HepG2 (cell line): ENCODE data around the gene MMRN1. TPM values are rescaled to one million over a fixed set of nuclear protein-coding genes. Genes with fewer than 3 reads are reported as not detected.

Source experiments
- ATAC-seq: fragments of 200-7000 bp; cut with Tn5 transposase; 3 replicates; pipeline ENCODE4 v1.9.1; 2020; ENCODE audit warnings: mild to moderate bottlenecking, moderate library complexity
- BruUV-seq: library from RNA; stranded (reverse); fragments of 400-500 nt; replicated peaks from 2 replicates; lab custom pipeline; 2021; lab: Mats Ljungman, UMichigan
- CTCF ChIA-PET: fragments of 300-600 bp; formaldehyde crosslinking; extraction: SDS; loops from one replicate; lab custom pipeline; 2021; ENCODE audit warnings: low total read pairs, inconsistent platforms, low intra/inter-chr PET ratio; lab: Yijun Ruan, JAX
- POLR2A ChIA-PET: fragments of 350-600 bp; sonication (Branson Sonifier 250); formaldehyde crosslinking; loops from one replicate; lab custom pipeline; 2020; ENCODE audit warnings: antibody characterized with exemption, inconsistent platforms; lab: Yijun Ruan, JAX
- DNase-seq: peaks from one replicate; pipeline ENCODE4 v3.0.0-alpha.2; 2015; ENCODE audit warnings: low spot score
- FAIRE-seq: peaks from 3 replicates; lab custom pipeline; 2011; peaks lifted over from hg19 to GRCh38; lab: Jason Lieb, UNC
- H2AFZ ChIP-seq: one replicate; pipeline ENCODE4 v1.6.1; 2011; ENCODE audit warnings: low read length, inconsistent platforms
- H3K27ac ChIP-seq: fragments of 300-600 bp; 3 replicates; pipeline ENCODE4 v1.8.0; 2011; ENCODE audit warnings: mixed run types, mild to moderate bottlenecking, mixed read lengths, low read length, inconsistent platforms; ENCODE audit not compliant: insufficient read depth; ENCODE audit errors: extremely low read length
- H3K27me3 ChIP-seq, 2 experiments: fragments of 200-600 bp in 1 of 2; 2 replicates in 1 of 2; 3 replicates in 1 of 2; pipeline versions ENCODE4 v1.6.0 to v1.8.0; 2011; ENCODE audit warnings: low read length in 2 of 2, mild to moderate bottlenecking in 2 of 2, moderate library complexity in 2 of 2, inconsistent platforms in 1 of 2; ENCODE audit not compliant: insufficient read depth in 2 of 2, control insufficient read depth in 1 of 2
- H3K36me3 ChIP-seq, 2 experiments: fragments of 200-600 bp in 1 of 2; replicated peaks in 1 of 2; 2 replicates in 1 of 2; 3 replicates in 1 of 2; pipeline versions ENCODE4 v1.5.1 to v1.8.0; 2011; ENCODE audit warnings: low read length in 2 of 2, inconsistent platforms in 1 of 2; ENCODE audit not compliant: insufficient read depth in 2 of 2, control insufficient read depth in 1 of 2
- H3K4me1 ChIP-seq: 2 replicates; pipeline ENCODE4 v1.5.1; 2012; ENCODE audit warnings: low read length, inconsistent platforms; ENCODE audit not compliant: insufficient read depth
- H3K4me2 ChIP-seq: 2 replicates; pipeline ENCODE4 v1.6.0; 2011; ENCODE audit warnings: low read depth, low read length, inconsistent platforms
- H3K4me3 ChIP-seq, 3 experiments: fragments of 200-600 bp in 1 of 3; sonication (generic), shearing (Covaris generic) in 1 of 3; replicated peaks in 1 of 3; 2 replicates each; pipeline ENCODE4 v1.5.1; 2011 to 2016; ENCODE audit warnings: low read length in 3 of 3, inconsistent platforms in 2 of 3, low read depth in 2 of 3, mild to moderate bottlenecking in 2 of 3, control low read depth in 1 of 3, mixed read lengths in 1 of 3; ENCODE audit not compliant: insufficient read depth in 1 of 3
- H3K79me2 ChIP-seq: one replicate; pipeline ENCODE4 v1.6.1; 2011; ENCODE audit warnings: low read length, inconsistent platforms; ENCODE audit not compliant: insufficient read depth
- H3K9ac ChIP-seq: 2 replicates; pipeline ENCODE4 v1.6.0; 2011; ENCODE audit warnings: mild to moderate bottlenecking, low read depth, low read length, inconsistent platforms; ENCODE audit not compliant: insufficient read depth
- H3K9me3 ChIP-seq: 2 replicates; pipeline ENCODE4 v1.5.1; 2012; ENCODE audit warnings: mild to moderate bottlenecking, low read length
- H4K20me1 ChIP-seq: 2 replicates; pipeline ENCODE4 v1.6.0; 2011; ENCODE audit warnings: inconsistent platforms, mild to moderate bottlenecking, low read length, moderate library complexity; ENCODE audit not compliant: insufficient read depth
- CSRNP2 ChIP-seq: sonication (generic); formaldehyde crosslinking; conservative IDR thresholded peaks from 2 replicates; pipeline ENCODE4 v1.8.0; 2022; ENCODE audit warnings: low read depth, missing genetic modification reagents
- ELF4 ChIP-seq: sonication (generic); formaldehyde crosslinking; IDR thresholded peaks from 2 replicates; pipeline ENCODE4 v1.5.0; 2020; ENCODE audit warnings: missing genetic modification reagents, mild to moderate bottlenecking, moderate library complexity, borderline replicate concordance
- ERF ChIP-seq: IDR thresholded peaks from 2 replicates; pipeline ENCODE4 v1.6.1; 2018; ENCODE audit warnings: missing biosample characterization, missing genetic modification reagents
- GMEB2 ChIP-seq: IDR thresholded peaks from 2 replicates; pipeline ENCODE4 v1.6.1; 2016; ENCODE audit warnings: missing biosample characterization, missing genetic modification reagents, low read depth
- MLX ChIP-seq: IDR thresholded peaks from 2 replicates; pipeline ENCODE4 v1.6.1; 2016
- NFE2 ChIP-seq: sonication (generic); formaldehyde crosslinking; IDR thresholded peaks from 2 replicates; pipeline ENCODE4 v1.4.0; 2020; ENCODE audit warnings: missing genetic modification reagents
- SRSF1 ChIP-seq: fragments of 200-400 bp; formaldehyde crosslinking; optimal IDR thresholded peaks from 2 replicates; pipeline ENCODE3; 2017; ENCODE audit warnings: mild to moderate bottlenecking, low read depth, low read length, moderate library complexity
- ZNF256 ChIP-seq: sonication (generic); formaldehyde crosslinking; conservative IDR thresholded peaks from 2 replicates; pipeline ENCODE4 v1.4.0; 2020; ENCODE audit warnings: missing genetic modification reagents
- ZNF430 ChIP-seq: sonication (generic); formaldehyde crosslinking; IDR thresholded peaks from 2 replicates; pipeline ENCODE4 v1.9.0; 2021; ENCODE audit warnings: mild to moderate bottlenecking, missing genetic modification reagents
- ZNF513 ChIP-seq: sonication (generic); formaldehyde crosslinking; conservative IDR thresholded peaks from 2 replicates; pipeline ENCODE4 v1.5.0; 2020; ENCODE audit warnings: missing genetic modification reagents
- ZNF558 ChIP-seq: sonication (generic); formaldehyde crosslinking; IDR thresholded peaks from 2 replicates; pipeline ENCODE4 v1.9.0; 2022; ENCODE audit warnings: mild to moderate bottlenecking, missing genetic modification reagents, borderline replicate concordance
- ZNF737 ChIP-seq: sonication (generic); formaldehyde crosslinking; IDR thresholded peaks from 2 replicates; pipeline ENCODE4 v1.5.0; 2020; ENCODE audit warnings: missing genetic modification reagents, mild to moderate bottlenecking, borderline replicate concordance
- WGBS: methylation state at CpG from one replicate; pipeline ENCODE4 v1.1.6; 2017; ENCODE audit warnings: low lambda C conversion rate; 5-methylcytosine and 5-hydroxymethylcytosine counted together
- in situ Hi-C: cut with HindIII; loops from 2 replicates; pipeline ENCODE4 v1.10.0; 2017; ENCODE audit warnings: low pct_unique_long_range_greater_than_20kb; ENCODE audit not compliant: extremely low pct_ligation_motif_present
- intact Hi-C: fragments of 100-400 bp; cut with micrococcal nuclease; formaldehyde crosslinking; loops from one replicate; pipeline ENCODE4 v1.10.0; 2022; ENCODE audit not compliant: unreplicated experiment
- polyA plus RNA-seq, 8 experiments: library from polyadenylated mRNA; depleted of rRNA in 3 of 8; stranded (reverse) in 7 of 8; unstranded in 1 of 8; fragments of >200 nt; fragmentation: Illumina TruSeq in 4 of 8; extraction: Trizol in 4 of 8; gene quantifications; 2 replicates each; pipeline versions ENCODE4 v1.2.1 to v1.2.3, GENCODE V29; 2011 to 2016; ENCODE audit warnings: low read depth in 4 of 8, missing spikeins in 1 of 8, mixed read lengths in 1 of 8; ENCODE audit not compliant: insufficient read depth in 1 of 8
- total RNA-seq, 5 experiments: library from RNA; depleted of rRNA; stranded (reverse); fragments of >200 nt; fragmentation: Illumina TruSeq; extraction: Trizol; gene quantifications; 2 replicates each; pipeline ENCODE4 v1.2.3, GENCODE V29; 2016; ENCODE audit warnings: low read depth in 1 of 5
- TF ChIP-seq, protein P1 (sequence below): sonication (generic); formaldehyde crosslinking; IDR thresholded peaks from 2 replicates; pipeline ENCODE4 v1.4.0; 2020; ENCODE audit warnings: missing genetic modification reagents

Gene MMRN1
- total and polyA plus RNA-seq, 2 of the 13 experiments (the other 11 are each of a cell fraction or from before 2014, with no cell fraction given), result not detected

DNA sequence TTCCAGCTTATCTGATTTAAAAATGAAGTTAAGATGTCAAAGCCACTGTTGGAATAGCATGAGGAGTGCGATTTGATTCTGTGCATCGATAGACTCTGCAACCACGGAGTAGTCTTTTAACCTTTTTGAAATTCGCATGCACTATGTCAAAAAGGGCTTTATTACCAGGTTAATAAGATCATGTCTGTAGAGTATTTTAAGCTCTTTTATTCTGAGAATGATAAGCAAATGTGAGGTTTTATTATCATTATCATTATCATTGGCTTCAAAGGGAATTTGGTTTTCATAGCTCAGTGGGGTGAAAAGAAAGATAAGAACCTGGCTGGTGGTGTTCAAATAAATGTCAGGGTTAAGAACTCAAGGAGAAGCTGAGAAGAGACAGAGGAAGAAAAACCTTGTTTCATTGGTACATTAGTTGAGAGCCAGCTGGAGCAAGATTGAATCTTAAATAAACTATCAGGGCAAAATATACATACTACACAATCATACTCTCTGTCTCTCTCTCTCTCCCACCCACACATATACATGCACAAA lies 102.6 kb downstream of the MMRN1 start:
- no peaks in the 10 kb centered on the region for H3K27me3 ChIP-seq
- CTCF ChIA-PET, result no interaction called here
- H2AFZ ChIP-seq, result no peak overlapping the region
- no peaks in the 10 kb centered on the region for H4K20me1 ChIP-seq
- no peak overlapping the region for H3K27ac ChIP-seq
- no peaks in the 10 kb centered on the region for H3K9me3 ChIP-seq
- H3K4me2 ChIP-seq, result no peak overlapping the region
- no peak for FAIRE-seq
- no peaks in the 10 kb centered on the region for H3K79me2 ChIP-seq
- intact Hi-C loops (no loop called here), in situ Hi-C loops (no loop called here)
- 83% methylated on average over 4 of the region's 4 CpGs for WGBS
- DNase-seq, result no peak
- ATAC-seq, result no peak
- H3K4me3 ChIP-seq, result no peak overlapping the region
- no TSS peak for BruUV-seq
- H3K36me3 ChIP-seq, result no peaks in the 10 kb centered on the region
- POLR2A ChIA-PET, result no interaction called here
- H3K4me1 ChIP-seq, result peaks cover 34% of the 10 kb centered on the region
- no peak overlapping the region for H3K9ac ChIP-seq
- TF ChIP-seq ZNF737 (CRISPR knock-in tag) (no peak), ZNF513 (CRISPR knock-in tag) (no peak), GMEB2 (CRISPR knock-in tag) (no peak), ERF (CRISPR knock-in tag) (no peak), MLX (CRISPR knock-in tag) (no peak), ELF4 (no peak), CSRNP2 (CRISPR knock-in tag) (no peak), ZNF256 (no peak), SRSF1 (no peak), NFE2 (CRISPR knock-in tag) (no peak), ZNF430 (CRISPR knock-in tag) (no peak), ZNF558 (CRISPR knock-in tag) (no peak)
- TF ChIP-seq, protein P1, sequence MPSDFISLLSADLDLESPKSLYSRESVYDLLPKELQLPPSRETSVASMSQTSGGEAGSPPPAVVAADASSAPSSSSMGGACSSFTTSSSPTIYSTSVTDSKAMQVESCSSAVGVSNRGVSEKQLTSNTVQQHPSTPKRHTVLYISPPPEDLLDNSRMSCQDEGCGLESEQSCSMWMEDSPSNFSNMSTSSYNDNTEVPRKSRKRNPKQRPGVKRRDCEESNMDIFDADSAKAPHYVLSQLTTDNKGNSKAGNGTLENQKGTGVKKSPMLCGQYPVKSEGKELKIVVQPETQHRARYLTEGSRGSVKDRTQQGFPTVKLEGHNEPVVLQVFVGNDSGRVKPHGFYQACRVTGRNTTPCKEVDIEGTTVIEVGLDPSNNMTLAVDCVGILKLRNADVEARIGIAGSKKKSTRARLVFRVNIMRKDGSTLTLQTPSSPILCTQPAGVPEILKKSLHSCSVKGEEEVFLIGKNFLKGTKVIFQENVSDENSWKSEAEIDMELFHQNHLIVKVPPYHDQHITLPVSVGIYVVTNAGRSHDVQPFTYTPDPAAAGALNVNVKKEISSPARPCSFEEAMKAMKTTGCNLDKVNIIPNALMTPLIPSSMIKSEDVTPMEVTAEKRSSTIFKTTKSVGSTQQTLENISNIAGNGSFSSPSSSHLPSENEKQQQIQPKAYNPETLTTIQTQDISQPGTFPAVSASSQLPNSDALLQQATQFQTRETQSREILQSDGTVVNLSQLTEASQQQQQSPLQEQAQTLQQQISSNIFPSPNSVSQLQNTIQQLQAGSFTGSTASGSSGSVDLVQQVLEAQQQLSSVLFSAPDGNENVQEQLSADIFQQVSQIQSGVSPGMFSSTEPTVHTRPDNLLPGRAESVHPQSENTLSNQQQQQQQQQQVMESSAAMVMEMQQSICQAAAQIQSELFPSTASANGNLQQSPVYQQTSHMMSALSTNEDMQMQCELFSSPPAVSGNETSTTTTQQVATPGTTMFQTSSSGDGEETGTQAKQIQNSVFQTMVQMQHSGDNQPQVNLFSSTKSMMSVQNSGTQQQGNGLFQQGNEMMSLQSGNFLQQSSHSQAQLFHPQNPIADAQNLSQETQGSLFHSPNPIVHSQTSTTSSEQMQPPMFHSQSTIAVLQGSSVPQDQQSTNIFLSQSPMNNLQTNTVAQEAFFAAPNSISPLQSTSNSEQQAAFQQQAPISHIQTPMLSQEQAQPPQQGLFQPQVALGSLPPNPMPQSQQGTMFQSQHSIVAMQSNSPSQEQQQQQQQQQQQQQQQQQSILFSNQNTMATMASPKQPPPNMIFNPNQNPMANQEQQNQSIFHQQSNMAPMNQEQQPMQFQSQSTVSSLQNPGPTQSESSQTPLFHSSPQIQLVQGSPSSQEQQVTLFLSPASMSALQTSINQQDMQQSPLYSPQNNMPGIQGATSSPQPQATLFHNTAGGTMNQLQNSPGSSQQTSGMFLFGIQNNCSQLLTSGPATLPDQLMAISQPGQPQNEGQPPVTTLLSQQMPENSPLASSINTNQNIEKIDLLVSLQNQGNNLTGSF (CRISPR knock-in tag), result no peak
